Activated T-helper 1 cell treated with anti-CD3 and anti-CD28 coated beads, Interleukin-12 subunit alpha, Interleukin-12 subunit beta, Interleukin-2, Interleukin-4 antibody, amounts not matched to agents 30 ng/mL and 10 ng/mL and 1 ng/mL, durations not matched to agents 14 hours and 24 hours and 36 hours (primary cell): ENCODE results near the gene NUDT12. TPM values are rescaled to one million over a fixed set of nuclear protein-coding genes. Genes with fewer than 3 reads are reported as not detected.

Experiments
- DNase-seq: peaks from one replicate; pipeline ENCODE4 v3.0.0; 2021; ENCODE audit warnings: low spot score
- H3K27ac Mint-ChIP-seq: one replicate; pipeline ENCODE4 v1.8.0; 2021; ENCODE audit warnings: mild to moderate bottlenecking, mixed read lengths
- H3K27me3 Mint-ChIP-seq: one replicate; pipeline ENCODE4 v1.8.0; 2022; ENCODE audit warnings: mild to moderate bottlenecking, moderate library complexity, mixed read lengths; ENCODE audit not compliant: insufficient read depth
- H3K36me3 Mint-ChIP-seq: one replicate; pipeline ENCODE4 v1.8.0; 2021; ENCODE audit warnings: low read depth, mixed read lengths
- H3K4me1 Mint-ChIP-seq: one replicate; pipeline ENCODE4 v1.8.0; 2021; ENCODE audit warnings: low read depth, mixed read lengths
- H3K4me3 Mint-ChIP-seq: one replicate; pipeline ENCODE4 v1.8.0; 2021; ENCODE audit warnings: mild to moderate bottlenecking, moderate library complexity, mixed read lengths
- H3K9me3 Mint-ChIP-seq: one replicate; pipeline ENCODE4 v1.8.0; 2021; ENCODE audit warnings: mixed read lengths
- intact Hi-C: fragments of 100-400 bp; cut with micrococcal nuclease; formaldehyde crosslinking; loops from one replicate; pipeline ENCODE4 v1.15.1; 2024
- total RNA-seq: library from RNA; stranded (reverse); gene quantifications from 2 replicates; pipeline ENCODE4 v1.2.3, GENCODE V29; 2022

Gene NUDT12
- total RNA-seq, 1 donor from 2014 or later, result 0.91 TPM

DNA sequence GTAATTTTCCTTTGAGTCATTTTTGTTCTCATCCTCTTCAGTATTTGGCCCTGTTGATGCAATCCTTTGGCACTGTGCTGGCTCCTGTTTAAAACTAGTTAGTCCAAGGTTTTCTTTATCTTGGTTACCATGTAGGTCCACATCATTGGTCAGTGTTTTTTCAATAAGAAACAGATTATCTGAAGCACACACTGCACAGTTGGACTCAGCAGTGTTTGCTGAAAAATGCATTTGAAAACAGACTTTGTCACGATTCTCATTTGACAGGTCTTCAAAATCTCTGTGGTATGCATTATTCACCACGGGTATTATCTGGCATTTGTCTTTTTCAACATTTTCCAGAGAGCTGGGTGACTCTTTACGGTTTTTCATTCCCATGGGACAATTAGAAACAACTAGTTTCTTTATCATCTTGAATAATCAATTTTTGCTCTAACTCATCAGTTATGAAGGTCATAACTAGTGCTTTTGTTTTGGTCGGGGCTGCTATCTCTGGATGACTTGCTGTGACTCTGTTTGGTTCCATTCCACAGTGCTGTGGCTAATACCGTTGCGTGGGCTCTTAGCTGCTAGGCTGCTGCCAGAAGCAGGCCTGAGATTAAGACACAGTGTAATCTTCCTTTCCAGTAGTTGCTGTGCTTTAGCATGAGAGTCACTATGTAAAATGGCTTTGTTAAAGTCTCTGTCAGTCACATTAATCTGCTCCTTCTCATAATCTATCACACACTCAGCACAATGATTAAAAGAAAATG is 36.2 kb downstream of the NUDT12 start:
- no peaks in the 10 kb centered on the region for H3K36me3 Mint-ChIP-seq
- H3K4me3 Mint-ChIP-seq, result no peak overlapping the region
- peaks cover 2% of the 10 kb centered on the region for H3K27me3 Mint-ChIP-seq
- intact Hi-C loops, result no loop called here
- H3K9me3 Mint-ChIP-seq, result no peaks in the 10 kb centered on the region
- H3K27ac Mint-ChIP-seq, result no peak overlapping the region
- no peaks in the 10 kb centered on the region for H3K4me1 Mint-ChIP-seq
- DNase-seq, result no peak

GRCh38 chr5:103525361-103525760 is 37.2 kb downstream of the NUDT12 start:
- Mint-ChIP-seq H3K36me3 (no peaks in the 10 kb centered on the region), H3K27ac (no peak overlapping the region)

GRCh38 chr5:103523319-103523718 is 39.3 kb downstream of the NUDT12 start:
- Mint-ChIP-seq H3K27ac (no peak overlapping the region), H3K27me3 (peaks cover 5% of the 10 kb centered on the region), H3K4me3 (no peak overlapping the region), H3K9me3 (no peaks in the 10 kb centered on the region), H3K36me3 (no peaks in the 10 kb centered on the region), H3K4me1 (no peaks in the 10 kb centered on the region)
- intact Hi-C loops, result no loop called here
- no peak for DNase-seq

More at GRCh38 chr5:103525361-103525760, 37.2 kb downstream of the NUDT12 start:
- DNase-seq, result no peak
- intact Hi-C loops, result no loop called here
- no peaks in the 10 kb centered on the region for H3K4me1 Mint-ChIP-seq
- H3K27me3 Mint-ChIP-seq, result peaks cover 2% of the 10 kb centered on the region
- H3K4me3 Mint-ChIP-seq, result no peak overlapping the region
- H3K9me3 Mint-ChIP-seq, result no peaks in the 10 kb centered on the region

DNA sequence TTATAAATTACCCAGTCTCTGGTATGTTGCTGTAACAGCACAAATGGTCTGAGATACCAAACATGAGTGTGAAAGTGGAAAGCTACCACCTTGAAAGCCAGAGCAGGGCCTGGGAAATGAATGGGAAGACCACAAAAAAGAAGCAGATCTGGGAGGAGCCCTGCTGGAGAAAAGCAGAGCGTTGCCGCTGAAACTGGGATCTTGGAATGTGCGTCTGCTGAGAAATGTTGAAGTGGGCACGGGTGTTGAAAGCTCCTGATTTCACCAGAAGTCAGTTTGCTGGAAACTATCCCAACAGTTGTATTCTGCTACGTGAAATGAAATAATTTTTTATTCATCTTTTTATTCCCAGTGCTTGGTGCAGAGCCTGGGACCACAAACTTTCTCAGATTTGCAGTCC is 40.0 kb downstream of the NUDT12 start:
- no peak for DNase-seq
- Mint-ChIP-seq H3K9me3 (no peaks in the 10 kb centered on the region), H3K36me3 (no peaks in the 10 kb centered on the region), H3K4me3 (no peak overlapping the region), H3K27me3 (peaks cover 5% of the 10 kb centered on the region), H3K4me1 (no peaks in the 10 kb centered on the region), H3K27ac (no peak overlapping the region)
- intact Hi-C loops, result no loop called here

GRCh38 chr5:103519550-103519949 is 43.0 kb downstream of the NUDT12 start:
- H3K27me3 Mint-ChIP-seq, result peaks cover 3% of the 10 kb centered on the region
- H3K27ac Mint-ChIP-seq, result no peak overlapping the region
- no peaks in the 10 kb centered on the region for H3K9me3 Mint-ChIP-seq
- DNase-seq, result no peak
- no peaks in the 10 kb centered on the region for H3K36me3 Mint-ChIP-seq
- H3K4me3 Mint-ChIP-seq, result no peak overlapping the region
- intact Hi-C loops, result no loop called here
- H3K4me1 Mint-ChIP-seq, result no peaks in the 10 kb centered on the region

GRCh38 chr5:103514371-103514770 is 48.2 kb downstream of the NUDT12 start:
- no peaks in the 10 kb centered on the region for H3K9me3 Mint-ChIP-seq
- DNase-seq, result no peak
- H3K27ac Mint-ChIP-seq, result no peak overlapping the region
- no peaks in the 10 kb centered on the region for H3K4me1 Mint-ChIP-seq
- H3K27me3 Mint-ChIP-seq, result peaks cover 4% of the 10 kb centered on the region
- intact Hi-C loops, result no loop called here
- H3K4me3 Mint-ChIP-seq, result no peak overlapping the region
- H3K36me3 Mint-ChIP-seq, result no peaks in the 10 kb centered on the region

GRCh38 chr5:103513701-103514100 is 48.9 kb downstream of the NUDT12 start:
- H3K27me3 Mint-ChIP-seq, result peaks cover 3% of the 10 kb centered on the region
- no peak overlapping the region for H3K27ac Mint-ChIP-seq
- no peak for DNase-seq
- H3K4me1 Mint-ChIP-seq, result no peaks in the 10 kb centered on the region
- H3K9me3 Mint-ChIP-seq, result no peaks in the 10 kb centered on the region
- H3K4me3 Mint-ChIP-seq, result no peak overlapping the region
- intact Hi-C loops, result no loop called here
- H3K36me3 Mint-ChIP-seq, result no peaks in the 10 kb centered on the region

- intact Hi-C loops, result no loop called here
- DNase-seq, result no peak
- Mint-ChIP-seq H3K4me3 (no peak overlapping the region), H3K36me3 (no peaks in the 10 kb centered on the region), H3K4me1 (no peaks in the 10 kb centered on the region), H3K9me3 (no peaks in the 10 kb centered on the region), H3K27me3 (peaks cover 2% of the 10 kb centered on the region), H3K27ac (no peak overlapping the region)
These were observed 50.1 kb downstream of the NUDT12 start for GRCh38 chr5:103512500-103512899.

GRCh38 chr5:103511554-103511885 is 51.1 kb downstream of the NUDT12 start:
- Mint-ChIP-seq H3K27ac (no peak overlapping the region), H3K9me3 (no peaks in the 10 kb centered on the region), H3K36me3 (no peaks in the 10 kb centered on the region), H3K4me1 (no peaks in the 10 kb centered on the region), H3K27me3 (peaks cover 2% of the 10 kb centered on the region), H3K4me3 (no peak overlapping the region)
- intact Hi-C loops, result no loop called here
- DNase-seq, result no peak

- intact Hi-C loops, result no loop called here
- H3K36me3 Mint-ChIP-seq, result no peaks in the 10 kb centered on the region
- DNase-seq, result no peak
- no peaks in the 10 kb centered on the region for H3K9me3 Mint-ChIP-seq
- no peak overlapping the region for H3K27ac Mint-ChIP-seq
- H3K4me1 Mint-ChIP-seq, result no peaks in the 10 kb centered on the region
- H3K4me3 Mint-ChIP-seq, result no peak overlapping the region
- peaks cover 3% of the 10 kb centered on the region for H3K27me3 Mint-ChIP-seq
These were observed 51.6 kb downstream of the NUDT12 start for GRCh38 chr5:103510851-103511553.

GRCh38 chr5:103505581-103506305 is 56.8 kb downstream of the NUDT12 start:
- Mint-ChIP-seq H3K27me3 (peaks cover 2% of the 10 kb centered on the region), H3K4me1 (no peaks in the 10 kb centered on the region), H3K4me3 (no peak overlapping the region), H3K36me3 (no peaks in the 10 kb centered on the region), H3K27ac (no peak overlapping the region), H3K9me3 (no peaks in the 10 kb centered on the region)
- intact Hi-C loops, result no loop called here
- no peak for DNase-seq

DNA sequence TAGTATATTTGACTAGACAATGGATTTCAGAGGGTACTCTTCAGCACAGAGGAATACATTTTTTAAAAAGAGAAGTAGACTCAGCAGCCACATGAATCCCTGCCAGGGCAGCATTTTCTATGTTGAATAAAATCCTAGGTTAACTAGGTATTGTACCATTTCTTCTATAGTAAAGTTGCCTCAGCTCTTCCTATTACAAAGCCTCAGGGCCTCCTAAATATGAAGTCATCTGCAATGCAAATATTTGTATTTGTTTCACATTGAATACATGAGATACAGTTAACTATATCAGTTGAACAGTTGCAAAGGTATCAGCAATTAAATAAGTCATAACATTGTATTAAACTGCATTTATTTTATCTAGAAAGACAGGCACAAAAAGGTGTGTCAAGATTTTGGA is 59.5 kb downstream of the NUDT12 start:
- H3K4me1 Mint-ChIP-seq, result no peaks in the 10 kb centered on the region
- DNase-seq, result no peak
- H3K9me3 Mint-ChIP-seq, result no peaks in the 10 kb centered on the region
- no peak overlapping the region for H3K27ac Mint-ChIP-seq
- intact Hi-C loops, result no loop called here
- peaks cover 2% of the 10 kb centered on the region for H3K27me3 Mint-ChIP-seq
- no peaks in the 10 kb centered on the region for H3K36me3 Mint-ChIP-seq
- no peak overlapping the region for H3K4me3 Mint-ChIP-seq

- Mint-ChIP-seq H3K36me3 (no peaks in the 10 kb centered on the region), H3K4me3 (no peak overlapping the region), H3K4me1 (no peaks in the 10 kb centered on the region), H3K27ac (no peak overlapping the region), H3K9me3 (no peaks in the 10 kb centered on the region), H3K27me3 (peaks cover 2% of the 10 kb centered on the region)
- intact Hi-C loops, result no loop called here
- DNase-seq, result no peak
These were observed 59.9 kb downstream of the NUDT12 start for GRCh38 chr5:103502662-103503061.
